Activated naive CD4-positive, alpha-beta T cell treated with anti-CD3 and anti-CD28 coated beads, Interleukin-2, amount 50 U/mL, for 24 hours (primary cell): ENCODE results near the gene ARHGAP21.
A peak's percentile ranks its signal among the peaks of the same experiment; 100 is the strongest.
"Not testable (repeated sequence)": the region's sequence is repeated elsewhere in the genome, so short reads cannot be mapped to it uniquely, and the experiment has no call there.

Source experiments
- H3K27ac Mint-ChIP-seq: one replicate; pipeline ENCODE4 v1.8.0; 2021; ENCODE audit warnings: mild to moderate bottlenecking, mixed read lengths
- H3K27me3 Mint-ChIP-seq: one replicate; pipeline ENCODE4 v1.8.0; 2021; ENCODE audit warnings: mixed read lengths
- H3K36me3 Mint-ChIP-seq: one replicate; pipeline ENCODE4 v1.8.0; 2021; ENCODE audit warnings: mixed read lengths
- H3K4me1 Mint-ChIP-seq: one replicate; pipeline ENCODE4 v1.8.0; 2021; ENCODE audit warnings: mixed read lengths
- H3K4me3 Mint-ChIP-seq: one replicate; pipeline ENCODE4 v1.8.0; 2021; ENCODE audit warnings: mild to moderate bottlenecking, mixed read lengths
- H3K9me3 Mint-ChIP-seq: one replicate; pipeline ENCODE4 v1.8.0; 2021; ENCODE audit warnings: mixed read lengths

Gene ARHGAP21

DNA sequence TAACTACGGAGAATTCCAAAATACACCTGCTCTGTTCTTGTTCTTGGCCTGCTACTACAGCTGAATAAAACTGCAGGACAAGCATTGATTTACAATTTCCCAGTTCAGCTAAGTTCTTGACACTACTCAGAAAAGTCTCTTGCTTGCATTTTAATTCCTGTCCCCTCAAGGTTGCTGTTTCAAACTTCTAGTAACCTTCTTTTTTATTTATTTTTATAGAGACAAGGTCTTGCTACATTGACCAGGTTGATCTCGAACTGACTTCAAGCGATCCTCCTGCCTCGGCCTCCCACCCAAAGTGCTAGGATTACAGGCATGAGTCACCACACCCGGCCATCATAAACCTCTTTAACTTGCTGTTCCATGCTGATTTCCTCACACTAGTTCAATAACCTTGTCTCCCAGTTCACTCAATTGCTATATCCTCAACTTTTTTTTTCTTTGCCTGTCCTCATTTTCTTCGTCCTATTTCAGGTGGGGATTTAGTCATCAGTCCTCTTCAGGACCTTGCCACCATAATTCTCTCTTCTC, 79.9 kb downstream of the ARHGAP21 start:
- Mint-ChIP-seq H3K27me3 (no peaks in the 10 kb centered on the region), H3K4me1 (no peaks in the 10 kb centered on the region), H3K27ac (no peak overlapping the region), H3K36me3 (no peaks in the 10 kb centered on the region), H3K4me3 (no peak overlapping the region), H3K9me3 (no peaks in the 10 kb centered on the region)

DNA sequence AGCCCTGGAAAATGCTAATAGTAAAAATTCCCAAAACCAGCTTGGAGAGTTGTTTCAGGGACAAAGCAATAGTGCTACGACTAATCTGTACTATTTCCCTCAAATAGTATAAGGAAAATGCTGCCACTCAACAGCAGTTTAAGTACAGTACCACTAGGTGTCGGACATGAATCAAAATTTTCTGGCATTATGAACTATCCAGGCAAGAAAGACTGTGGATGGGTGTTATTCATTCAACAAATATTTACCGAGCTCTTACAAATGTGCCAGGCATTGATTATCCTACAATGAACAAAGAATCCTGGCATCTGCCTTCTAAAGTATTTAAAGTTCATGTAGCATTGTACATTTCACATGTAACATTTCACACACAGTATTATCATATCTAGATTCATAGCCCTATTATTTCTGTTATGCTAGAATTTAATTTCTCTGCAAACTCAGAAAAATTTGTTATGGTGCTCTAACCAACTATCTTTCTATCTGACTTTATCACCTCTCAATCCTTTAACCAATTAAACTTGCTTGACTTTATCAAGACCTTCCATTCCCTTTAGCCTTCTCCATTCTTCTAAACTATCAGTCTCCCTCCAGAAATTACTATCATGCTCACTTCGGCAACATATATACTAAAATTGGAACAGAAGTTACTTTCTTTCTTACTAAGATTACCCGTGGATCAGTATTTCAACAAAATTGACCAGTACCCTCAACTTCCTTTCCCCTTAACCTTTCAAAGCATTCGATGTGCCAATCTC, 80.6 kb downstream of the ARHGAP21 start:
- no peak overlapping the region for H3K27ac Mint-ChIP-seq
- no peaks in the 10 kb centered on the region for H3K36me3 Mint-ChIP-seq
- H3K4me3 Mint-ChIP-seq: no peak overlapping the region
- no peaks in the 10 kb centered on the region for H3K9me3 Mint-ChIP-seq
- H3K27me3 Mint-ChIP-seq: no peaks in the 10 kb centered on the region
- no peaks in the 10 kb centered on the region for H3K4me1 Mint-ChIP-seq

DNA sequence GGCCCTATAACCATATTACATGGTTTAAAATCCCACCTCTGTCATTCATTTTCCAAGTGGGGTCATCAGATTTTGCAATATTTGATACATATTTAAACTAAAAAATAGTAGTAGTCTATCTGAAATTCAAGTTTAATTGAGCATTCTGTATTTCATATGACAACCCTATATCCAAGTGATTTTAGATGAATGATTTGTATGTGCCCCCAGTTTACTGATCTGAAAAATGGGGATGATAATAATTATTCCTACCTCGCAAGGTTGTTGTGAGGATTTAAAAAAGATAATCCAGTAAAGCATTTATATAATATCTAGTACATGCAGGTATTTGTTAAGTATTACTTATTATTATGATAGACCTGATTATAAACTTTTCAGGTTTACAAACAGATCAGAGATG, 84.6 kb downstream of the ARHGAP21 start:
- Mint-ChIP-seq H3K36me3 (no peaks in the 10 kb centered on the region), H3K9me3 (no peaks in the 10 kb centered on the region), H3K27me3 (no peaks in the 10 kb centered on the region), H3K4me3 (no peak overlapping the region), H3K4me1 (no peaks in the 10 kb centered on the region), H3K27ac (no peak overlapping the region)

DNA sequence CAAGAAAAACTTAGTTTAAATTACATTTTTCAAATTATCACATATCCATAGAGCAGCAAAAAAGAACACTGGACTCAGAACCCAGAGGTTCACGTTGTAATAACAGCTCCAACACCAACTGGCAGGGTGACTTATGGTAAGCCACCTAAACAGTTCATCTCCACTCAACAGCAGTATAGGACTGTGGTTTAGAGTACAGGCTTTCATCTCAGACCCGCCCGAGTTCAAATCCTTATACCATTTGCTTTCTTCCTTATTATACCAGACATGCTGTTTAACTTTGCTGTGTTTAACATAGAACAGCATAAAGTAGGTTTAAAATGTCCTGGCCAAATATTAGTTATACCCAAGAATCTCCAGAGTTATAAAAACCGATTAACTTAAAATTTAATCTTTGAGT, 97.9 kb downstream of the ARHGAP21 start:
- no peaks in the 10 kb centered on the region for H3K36me3 Mint-ChIP-seq
- no peaks in the 10 kb centered on the region for H3K9me3 Mint-ChIP-seq
- no peaks in the 10 kb centered on the region for H3K27me3 Mint-ChIP-seq
- peaks cover 35% of the 10 kb centered on the region for H3K4me1 Mint-ChIP-seq
- H3K4me3 Mint-ChIP-seq: no peak overlapping the region
- H3K27ac Mint-ChIP-seq: peak overlapping the region; percentile 55

DNA sequence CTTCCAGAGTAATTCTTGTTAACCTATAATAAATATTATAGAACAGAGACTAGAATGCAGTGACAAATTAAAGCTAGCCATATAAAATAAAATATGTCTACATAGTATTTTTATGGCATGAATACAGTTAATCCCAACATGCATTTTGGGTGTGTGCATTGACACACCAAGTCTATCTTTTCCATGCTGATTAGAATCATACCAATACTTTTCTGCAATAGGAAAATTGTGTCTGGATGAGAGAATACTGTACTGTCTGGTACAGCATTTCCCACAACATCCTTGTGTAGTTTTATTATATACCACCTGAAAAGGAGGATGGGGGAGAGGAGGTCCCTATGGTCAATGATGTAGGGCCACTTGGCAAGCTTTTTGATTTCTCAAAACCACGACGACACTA, 100.3 kb downstream of the ARHGAP21 start:
- Mint-ChIP-seq H3K36me3 (peaks cover 2% of the 10 kb centered on the region), H3K4me3 (peak overlapping the region; percentile 73), H3K4me1 (peaks cover 48% of the 10 kb centered on the region), H3K27ac (peak overlapping the region; percentile 75), H3K27me3 (no peaks in the 10 kb centered on the region), H3K9me3 (no peaks in the 10 kb centered on the region)

DNA sequence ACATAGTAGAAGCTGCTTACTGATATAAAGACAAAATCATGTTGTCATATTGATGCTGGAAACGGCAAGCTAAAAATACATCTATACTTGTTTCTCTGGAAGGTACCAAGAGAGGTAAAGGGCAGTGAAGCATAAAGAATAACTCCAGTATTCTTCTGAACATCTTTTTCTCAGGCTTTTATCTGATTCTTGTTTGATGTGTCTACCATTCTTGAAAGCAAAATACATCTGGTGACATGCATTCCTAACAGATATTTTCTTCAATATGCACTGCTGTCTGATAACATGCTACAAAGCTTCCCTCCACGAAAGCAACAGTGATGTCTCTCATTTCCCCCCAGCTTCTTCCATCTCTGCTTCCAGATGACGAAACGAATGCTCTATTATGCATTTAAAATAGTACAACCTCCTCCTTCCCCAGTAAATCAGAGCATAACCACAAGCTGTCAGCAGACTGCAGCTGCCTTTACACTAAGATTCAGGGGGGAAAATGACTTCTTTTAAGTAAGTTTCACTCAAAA, 100.8 kb downstream of the ARHGAP21 start:
- Mint-ChIP-seq H3K36me3 (peaks cover 2% of the 10 kb centered on the region), H3K4me3 (peak overlapping the region; percentile 73), H3K27me3 (no peaks in the 10 kb centered on the region), H3K9me3 (no peaks in the 10 kb centered on the region), H3K27ac (peak overlapping the region; percentile 75), H3K4me1 (peaks cover 53% of the 10 kb centered on the region)

DNA sequence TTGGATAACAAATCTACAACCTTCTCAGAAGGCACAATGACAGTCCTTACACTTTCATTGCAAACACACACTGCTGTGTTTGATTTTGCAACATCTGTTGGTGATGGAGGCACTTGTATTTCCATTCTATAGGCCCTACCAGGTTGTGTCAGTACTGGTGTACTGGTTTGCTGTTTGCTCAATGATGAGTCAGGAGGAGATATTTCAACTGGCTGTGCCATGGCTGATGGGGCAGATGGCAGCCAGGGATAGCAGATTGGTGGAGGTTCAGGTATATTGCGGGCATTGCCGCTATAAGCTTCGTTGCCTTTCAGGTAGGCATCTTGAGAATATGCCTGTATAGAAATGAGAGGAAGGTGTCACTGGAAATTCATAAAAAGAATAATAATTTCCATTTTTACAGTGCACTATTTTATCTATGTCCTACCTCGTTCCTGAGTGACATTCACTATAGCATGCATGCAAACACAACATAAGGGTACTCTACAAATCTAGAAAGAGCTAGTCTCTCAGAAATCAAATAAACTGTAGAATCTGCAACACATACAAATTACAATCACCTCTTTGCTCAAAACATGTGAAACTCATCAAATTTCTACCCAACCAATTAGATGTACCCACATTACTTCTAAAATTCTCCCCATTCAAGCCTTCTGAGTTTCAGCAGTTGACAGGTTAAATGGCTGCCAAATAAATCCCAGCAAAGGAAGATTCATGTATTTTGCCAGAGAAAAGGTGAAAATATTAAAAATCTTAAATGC, 102.5 kb downstream of the ARHGAP21 start:
- Mint-ChIP-seq H3K4me1 (peaks cover 62% of the 10 kb centered on the region), H3K27ac (peak overlapping the region; percentile 73)
- not testable (repeated sequence) for H3K4me3 Mint-ChIP-seq, H3K36me3 Mint-ChIP-seq, H3K27me3 Mint-ChIP-seq, H3K9me3 Mint-ChIP-seq

DNA sequence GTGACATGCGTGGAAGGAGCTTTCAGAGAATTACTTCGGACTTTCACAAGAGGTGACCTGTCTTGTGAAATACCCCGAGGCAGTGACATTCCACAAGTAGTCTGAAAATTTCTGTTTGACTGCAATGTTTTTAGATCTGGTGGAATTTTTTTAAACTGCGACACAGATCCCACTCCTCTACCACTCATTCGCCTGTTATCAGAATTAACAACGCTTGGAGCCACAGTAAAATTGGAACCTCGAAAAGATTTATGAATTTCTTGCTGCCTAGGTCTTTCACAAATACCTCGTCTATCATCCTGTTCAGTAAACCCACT, 103.7 kb downstream of the ARHGAP21 start:
- H3K9me3 Mint-ChIP-seq, H3K27me3 Mint-ChIP-seq, H3K36me3 Mint-ChIP-seq, H3K4me3 Mint-ChIP-seq: not testable (repeated sequence)
- peak overlapping the region; percentile 35 for H3K27ac Mint-ChIP-seq
- H3K4me1 Mint-ChIP-seq: peaks cover 56% of the 10 kb centered on the region

DNA sequence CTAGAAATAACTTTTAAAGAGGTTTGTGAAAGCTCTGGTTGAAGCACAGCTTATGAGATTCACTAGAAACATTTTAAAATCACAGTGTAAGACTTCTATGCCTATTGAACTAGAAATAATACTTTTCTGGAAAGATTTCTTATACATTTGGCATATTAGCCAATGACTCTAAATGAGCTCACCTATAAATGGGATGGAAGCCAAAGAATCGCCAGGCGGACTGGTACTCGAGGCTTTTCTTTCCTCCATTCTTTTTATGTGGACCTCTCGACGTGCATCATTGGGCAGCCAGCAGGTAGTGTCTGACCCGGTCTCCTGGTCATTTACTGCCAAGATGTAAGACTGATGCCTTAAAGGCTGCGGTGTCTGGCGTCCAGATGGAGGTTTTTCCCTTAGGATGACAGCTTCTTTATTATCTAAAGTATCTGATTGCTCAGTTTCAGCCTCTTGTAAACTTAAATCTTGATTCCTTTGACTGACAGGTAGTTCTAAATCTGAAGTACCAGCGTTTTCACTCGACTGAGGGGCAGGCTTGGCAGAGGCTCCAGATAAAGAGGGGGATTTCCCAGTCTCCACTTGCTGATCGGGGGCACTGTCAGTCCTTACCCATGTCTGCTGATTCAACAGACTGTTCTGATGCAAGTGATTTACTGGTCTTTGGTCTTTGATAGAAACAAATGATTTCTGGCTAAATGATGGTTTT, 104.2 kb downstream of the ARHGAP21 start:
- not testable (repeated sequence) for H3K27me3 Mint-ChIP-seq, H3K9me3 Mint-ChIP-seq, H3K36me3 Mint-ChIP-seq, H3K4me3 Mint-ChIP-seq
- peak overlapping the region; percentile 35 for H3K27ac Mint-ChIP-seq
- H3K4me1 Mint-ChIP-seq: peaks cover 56% of the 10 kb centered on the region

DNA sequence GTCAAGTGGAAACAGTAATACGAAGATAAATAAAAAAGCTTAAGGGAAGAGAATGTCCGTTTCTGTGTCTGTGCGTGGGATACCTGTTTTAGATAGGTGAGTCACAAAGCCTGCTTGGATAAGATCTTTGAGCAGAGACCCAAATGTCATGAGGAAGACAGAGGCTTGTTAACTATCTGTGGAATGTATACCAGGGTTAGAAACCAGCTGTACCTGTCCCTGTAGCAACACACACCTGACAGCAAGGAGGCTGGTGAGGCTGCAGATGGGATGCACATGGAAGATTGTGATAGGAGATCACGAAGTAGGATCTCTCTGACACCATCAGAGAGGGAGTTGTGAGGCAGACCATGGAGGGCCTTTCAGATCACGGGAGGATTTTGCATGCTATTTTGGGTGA, 105.3 kb downstream of the ARHGAP21 start:
- H3K4me3 Mint-ChIP-seq: peak overlapping the region; percentile 84
- peak overlapping the region; percentile 68 for H3K27ac Mint-ChIP-seq
- no peaks in the 10 kb centered on the region for H3K9me3 Mint-ChIP-seq
- H3K36me3 Mint-ChIP-seq: peaks cover 8% of the 10 kb centered on the region
- H3K4me1 Mint-ChIP-seq: peaks cover 55% of the 10 kb centered on the region
- H3K27me3 Mint-ChIP-seq: no peaks in the 10 kb centered on the region

DNA sequence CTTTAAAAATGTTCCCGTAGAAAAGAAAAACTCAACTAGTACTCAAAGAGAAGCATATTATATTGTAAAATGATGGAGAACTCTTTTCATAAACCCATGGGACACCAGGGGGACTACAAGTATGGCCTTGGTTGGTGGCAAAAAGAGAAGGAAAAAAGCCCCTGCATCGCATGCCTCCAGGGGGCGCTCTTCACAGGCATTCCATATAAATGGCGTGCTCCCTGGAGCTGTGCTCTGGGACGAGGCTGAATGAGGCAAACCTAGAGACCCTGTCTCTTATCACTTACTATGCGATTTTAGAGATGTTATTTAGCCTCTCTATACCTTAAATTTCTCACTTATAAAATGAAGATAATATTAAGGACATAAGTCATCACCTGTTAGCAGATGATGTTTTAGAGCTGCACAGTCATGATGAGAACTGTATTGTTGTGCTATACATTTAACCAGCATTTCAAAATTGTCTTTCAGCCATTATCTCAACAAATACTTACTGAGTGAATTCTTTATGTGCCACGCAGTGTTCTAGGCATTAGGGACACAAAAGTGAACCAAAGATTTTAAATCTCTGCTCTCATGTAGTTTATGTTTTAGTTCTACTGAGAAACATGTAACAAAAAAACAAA, 105.8 kb downstream of the ARHGAP21 start:
- Mint-ChIP-seq H3K27ac (peak overlapping the region; percentile 68), H3K9me3 (no peaks in the 10 kb centered on the region), H3K4me1 (peaks cover 52% of the 10 kb centered on the region), H3K36me3 (peaks cover 9% of the 10 kb centered on the region), H3K4me3 (peak overlapping the region; percentile 84), H3K27me3 (no peaks in the 10 kb centered on the region)

DNA sequence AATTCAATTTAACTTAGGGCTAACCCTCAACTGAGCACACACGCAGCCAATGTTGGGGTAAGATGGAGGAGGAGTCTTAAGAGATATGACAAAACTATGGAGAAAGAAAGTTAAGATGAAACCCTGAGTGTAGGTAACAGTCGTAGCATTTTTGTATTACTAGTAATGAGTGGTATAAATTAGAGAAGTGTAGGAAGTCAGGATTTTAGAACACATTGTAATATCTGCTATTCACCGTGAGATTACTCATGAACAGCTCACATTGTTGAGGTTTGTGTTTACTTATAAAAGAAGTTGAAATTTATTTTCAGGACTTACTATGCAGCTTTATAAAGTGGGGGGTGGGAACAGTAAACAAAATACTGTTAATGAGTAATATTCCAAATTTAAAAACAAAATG, 107.2 kb downstream of the ARHGAP21 start:
- Mint-ChIP-seq H3K27ac (no peak overlapping the region), H3K27me3 (no peaks in the 10 kb centered on the region), H3K4me3 (no peak overlapping the region), H3K36me3 (peaks cover 11% of the 10 kb centered on the region), H3K9me3 (no peaks in the 10 kb centered on the region), H3K4me1 (peaks cover 44% of the 10 kb centered on the region)

DNA sequence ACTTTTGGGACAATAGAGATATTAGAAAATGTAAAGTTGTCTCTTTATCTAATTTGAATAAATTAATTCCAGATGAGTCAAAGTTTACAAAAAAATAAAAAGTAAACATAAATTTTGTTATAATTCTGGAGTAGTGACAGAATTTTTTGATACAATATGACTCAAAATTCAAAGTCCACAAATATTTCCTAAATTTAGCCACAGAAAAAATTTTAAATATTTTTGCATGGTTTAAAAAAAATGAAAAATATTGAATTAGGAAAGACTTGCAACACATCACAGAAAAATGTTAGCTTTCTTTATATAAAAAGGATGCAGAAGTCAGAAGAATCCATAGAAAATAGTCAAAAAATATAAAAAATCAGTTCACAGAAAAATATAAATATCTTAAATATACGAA, 117.7 kb downstream of the ARHGAP21 start:
- Mint-ChIP-seq H3K4me1 (peaks cover 17% of the 10 kb centered on the region), H3K36me3 (peaks cover 19% of the 10 kb centered on the region), H3K9me3 (no peaks in the 10 kb centered on the region), H3K27ac (no peak overlapping the region), H3K4me3 (no peak overlapping the region), H3K27me3 (no peaks in the 10 kb centered on the region)

DNA sequence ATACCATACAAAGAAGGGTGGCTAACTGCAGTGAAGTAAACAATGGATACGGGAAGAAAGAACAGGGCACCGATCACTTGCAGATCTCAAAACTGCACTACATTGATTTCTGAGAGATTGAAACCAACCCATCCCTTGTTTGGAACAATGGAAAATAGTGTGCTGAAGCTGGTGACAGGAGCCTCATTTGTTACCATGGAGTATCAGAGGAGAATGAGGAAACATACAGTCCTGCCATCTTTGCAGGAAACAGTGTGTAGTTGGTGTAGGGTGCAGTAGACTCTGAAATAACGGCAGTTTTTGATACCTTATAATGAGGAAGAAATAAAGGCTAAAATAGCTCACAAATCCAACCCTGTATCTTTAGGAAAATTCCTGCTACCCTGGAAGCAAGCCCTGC, 118.5 kb downstream of the ARHGAP21 start:
- no peaks in the 10 kb centered on the region for H3K9me3 Mint-ChIP-seq
- peaks cover 19% of the 10 kb centered on the region for H3K36me3 Mint-ChIP-seq
- peaks cover 17% of the 10 kb centered on the region for H3K4me1 Mint-ChIP-seq
- no peaks in the 10 kb centered on the region for H3K27me3 Mint-ChIP-seq
- no peak overlapping the region for H3K27ac Mint-ChIP-seq
- no peak overlapping the region for H3K4me3 Mint-ChIP-seq

DNA sequence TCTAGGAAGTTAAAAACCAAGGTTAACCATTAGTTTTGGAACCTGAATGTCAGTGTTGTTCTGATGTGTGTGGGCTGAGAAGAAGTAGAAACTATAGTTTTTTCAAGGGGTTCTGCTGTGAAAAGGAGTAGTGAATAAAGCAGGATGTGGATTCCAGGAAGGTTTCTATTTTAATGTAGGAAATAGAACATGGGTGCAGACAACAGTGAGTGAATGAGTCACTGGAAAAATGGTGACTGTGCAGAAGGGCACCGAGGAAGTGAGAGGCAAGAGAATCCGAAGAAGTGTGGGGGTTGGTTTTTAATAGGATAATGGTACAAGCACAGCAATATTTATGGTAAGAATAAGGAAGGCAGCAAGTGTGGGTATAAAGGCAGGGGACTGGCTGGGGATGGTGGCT, 120.4 kb downstream of the ARHGAP21 start:
- H3K4me1 Mint-ChIP-seq: peaks cover 13% of the 10 kb centered on the region
- H3K36me3 Mint-ChIP-seq: peaks cover 25% of the 10 kb centered on the region
- H3K9me3 Mint-ChIP-seq: no peaks in the 10 kb centered on the region
- peak overlapping the region; percentile 76 for H3K27ac Mint-ChIP-seq
- H3K4me3 Mint-ChIP-seq: peak overlapping the region; percentile 2
- H3K27me3 Mint-ChIP-seq: no peaks in the 10 kb centered on the region
